BJ (cell line): ENCODE data around the gene MAU2. TPM values are rescaled to one million over a fixed set of nuclear protein-coding genes. Genes with fewer than 3 reads are reported as not detected.

Source experiments
- CTCF ChIA-PET: fragments of 350-600 bp; formaldehyde crosslinking; extraction: SDS; loops from one replicate; lab custom pipeline; 2021; ENCODE audit warnings: antibody characterized with exemption, inconsistent platforms; lab: Yijun Ruan, JAX
- POLR2A ChIA-PET: fragments of 300-600 bp; sonication (Branson Sonifier 250); formaldehyde crosslinking; extraction: SDS; loops from one replicate; lab custom pipeline; 2021; ENCODE audit warnings: antibody characterized with exemption; lab: Charles Lee
- DNase-seq: peaks from one replicate; pipeline ENCODE4 v3.0.0-alpha.2; 2011; ENCODE audit warnings: low read depth
- H3K27me3 ChIP-seq: 2 replicates; pipeline ENCODE4 v1.6.0; 2011; ENCODE audit warnings: low read length; ENCODE audit not compliant: control insufficient read depth, insufficient read depth
- H3K36me3 ChIP-seq: 2 replicates; pipeline ENCODE4 v1.5.1; 2011; ENCODE audit warnings: low read length; ENCODE audit not compliant: control insufficient read depth, insufficient read depth
- H3K4me3 ChIP-seq: 2 replicates; pipeline ENCODE4 v1.5.1; 2011; ENCODE audit warnings: low read depth, mild to moderate bottlenecking, control low read depth, low read length
- CTCF ChIP-seq: IDR thresholded peaks from 2 replicates; pipeline ENCODE4 v1.5.1; 2011; ENCODE audit warnings: low read depth, mild to moderate bottlenecking, control low read depth, inconsistent platforms, low read length, moderate library complexity; ENCODE audit not compliant: insufficient read depth
- polyA plus RNA-seq: library from polyadenylated mRNA; depleted of rRNA; stranded (reverse); fragments of >200 nt; gene quantifications from 2 replicates; pipeline ENCODE4 v1.2.3, GENCODE V29; 2011; rRNA removed

The MAU2 gene
- polyA plus RNA-seq, 1 experiment = 25.9 TPM

DNA sequence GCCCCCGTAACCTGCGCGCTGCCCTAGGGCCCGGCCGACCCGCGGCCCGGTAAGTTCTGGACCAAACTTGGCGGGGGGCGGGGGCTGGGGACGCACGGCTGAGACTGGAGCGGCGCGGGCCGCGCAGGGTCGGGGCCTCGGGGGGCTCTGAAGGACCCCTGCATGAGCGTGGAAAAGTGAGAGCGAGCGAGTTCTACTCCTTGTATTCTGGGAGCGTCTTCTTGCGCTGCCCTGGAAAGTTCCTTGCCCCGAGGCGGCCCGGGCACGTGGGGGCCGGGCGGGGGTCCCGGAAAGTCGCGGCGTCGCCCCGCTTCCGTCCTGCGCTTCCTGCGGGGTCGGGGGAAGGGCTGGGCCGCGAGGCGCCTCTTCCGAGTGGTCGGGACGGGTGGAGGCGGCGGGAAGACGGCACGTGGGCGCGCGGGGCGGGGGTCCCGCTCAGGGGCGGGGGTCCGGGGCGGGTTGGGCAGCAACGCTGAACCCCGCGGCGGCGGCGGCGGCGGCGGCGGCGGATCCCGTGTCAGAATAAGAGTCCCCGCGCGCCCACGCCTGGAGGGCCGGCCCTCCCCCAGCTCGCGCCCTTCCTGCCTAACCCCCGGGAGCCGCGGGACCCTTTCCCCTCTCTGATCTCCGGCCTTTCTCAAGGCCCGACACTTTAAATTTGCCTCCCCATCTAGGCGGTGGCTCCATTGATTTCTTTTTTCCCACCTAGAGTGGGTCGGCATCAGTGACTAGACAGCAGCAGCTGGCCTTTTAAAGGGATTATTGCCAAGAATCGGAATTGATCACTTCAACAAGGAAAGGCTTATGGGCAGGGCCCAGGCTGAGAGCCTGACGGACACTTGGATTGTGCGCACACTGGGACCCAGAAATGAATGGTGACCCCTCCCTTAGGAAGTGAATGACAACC, 85.6 kb downstream of the MAU2 start:
- POLR2A ChIA-PET = no interaction called here

GRCh38 chr19:19406878-19407632, 86.4 kb downstream of the MAU2 start:
- DNase-seq = no peak
- POLR2A ChIA-PET = no interaction called here

More for the DNA sequence above, 85.6 kb downstream of the MAU2 start:
- Histone ChIP-seq H3K27me3 (no peaks in the 10 kb centered on the region), H3K36me3 (no peaks in the 10 kb centered on the region; the same call in 1 of the 2 replicates), H3K4me3 (peak overlapping the region; percentile 91)
- CTCF ChIA-PET = interaction anchor here (0.8 to 2.3 kb wide), 12 partner anchors 11 to 84 kb away, joined by 3 to 8 read pairs (median 4); no protein-coding TSS in a partner anchor
- DNase-seq = no peak
- TF ChIP-seq CTCF = no peak

GRCh38 chr19:19407633-19407930, 87.0 kb downstream of the MAU2 start:
- no peak for TF ChIP-seq CTCF
- ChIA-PET POLR2A (no interaction called here), CTCF (interaction anchor here (0.8 to 2.3 kb wide), 11 partner anchors 9 to 83 kb away, joined by 3 to 7 read pairs (median 4); no protein-coding TSS in a partner anchor)
- no peak for DNase-seq
- no peaks in the 10 kb centered on the region; the same call in none of the 2 replicates for H3K36me3 ChIP-seq
- H3K4me3 ChIP-seq = no peak overlapping the region
- no peaks in the 10 kb centered on the region for H3K27me3 ChIP-seq

More at GRCh38 chr19:19406878-19407632, 86.4 kb downstream of the MAU2 start:
- CTCF ChIA-PET = interaction anchor here (0.8 to 2.3 kb wide), 11 partner anchors 10 to 83 kb away, joined by 3 to 7 read pairs (median 4); no protein-coding TSS in a partner anchor
- Histone ChIP-seq H3K36me3 (no peaks in the 10 kb centered on the region; the same call in none of the 2 replicates), H3K27me3 (no peaks in the 10 kb centered on the region), H3K4me3 (peak overlapping the region; percentile 91)
- TF ChIP-seq CTCF = peak; percentile 33

Other genes with a start within 250 kb of the MAU2 start
- 23.6 and 40.1 TPM in 2 replicates for gene TMEM161A, start 182.4 kb upstream of the MAU2 start, polyA plus RNA-seq
- 0.10 and 0.39 TPM in 2 replicates for gene MEF2B, start 150.6 kb upstream of the MAU2 start, polyA plus RNA-seq
- gene BORCS8, start 128.7 kb upstream of the MAU2 start, polyA plus RNA-seq = 23.2 and 27.5 TPM in 2 replicates
- gene RFXANK, start 128.6 kb upstream of the MAU2 start, polyA plus RNA-seq = 61.6 and 72.5 TPM in 2 replicates
- 10.0 and 12.1 TPM in 2 replicates for gene NR2C2AP, start 117.4 kb upstream of the MAU2 start, polyA plus RNA-seq
- gene NCAN, start 108.9 kb upstream of the MAU2 start, polyA plus RNA-seq = not detected in 2 replicates
- 3.1 and 5.6 TPM in 2 replicates for gene TM6SF2, start 47.5 kb upstream of the MAU2 start, polyA plus RNA-seq
- 28.9 and 34.1 TPM in 2 replicates for gene SUGP1, start 320 bp upstream of the MAU2 start, polyA plus RNA-seq
- 18.2 and 24.2 TPM in 2 replicates for gene GATAD2A, start 84.8 kb downstream of the MAU2 start, polyA plus RNA-seq
- gene TSSK6, start 194.7 kb downstream of the MAU2 start, polyA plus RNA-seq = 0.98 and 1.7 TPM in 2 replicates
- 495 and 597 TPM in 2 replicates for gene NDUFA13, start 195.4 kb downstream of the MAU2 start, polyA plus RNA-seq
- 0.94 and 1.1 TPM in 2 replicates for gene YJEFN3, start 208.1 kb downstream of the MAU2 start, polyA plus RNA-seq
- 0.39 and 0.77 TPM in 2 replicates for gene CILP2, start 217.4 kb downstream of the MAU2 start, polyA plus RNA-seq